ENCODE measurements around the gene LALBA.
"Not testable (repeated sequence)": the region's sequence is repeated elsewhere in the genome, so short reads cannot be mapped to it uniquely, and the experiment has no call there.

LALBA gene

GRCh38 chr12:48527891-48528670 is 41.8 kb downstream of the LALBA start:
- no peak for DNase-seq (ENCODE audit: low spot score)

GRCh38 chr12:48525332-48525731 is 44.5 kb downstream of the LALBA start, which contains the start of gene OR8S1:
Gene OR8S1, plus strand, starts transcription at chr12:48525632. Its CDS starts 0 bp downstream, at chr12:48525632.
- DNase-seq (ENCODE audit: low spot score) = no peak

GRCh38 chr12:48520381-48520780 is 49.5 kb downstream of the LALBA start:
- DNase-seq (ENCODE audit: low spot score) = not testable (repeated sequence)

Data from ecto neural progenitor cell (in vitro differentiated cells).